GM12873 (cell line): ENCODE results near the gene GNA12.

Experiments
- CTCF ChIP-seq: IDR thresholded peaks from 2 replicates; pipeline ENCODE4 v1.5.1; 2012; ENCODE audit warnings: low read depth, mild to moderate bottlenecking, moderate library complexity, low read length, control low read depth; ENCODE audit not compliant: insufficient read depth; ENCODE audit errors: missing control alignments

The GNA12 gene

DNA sequence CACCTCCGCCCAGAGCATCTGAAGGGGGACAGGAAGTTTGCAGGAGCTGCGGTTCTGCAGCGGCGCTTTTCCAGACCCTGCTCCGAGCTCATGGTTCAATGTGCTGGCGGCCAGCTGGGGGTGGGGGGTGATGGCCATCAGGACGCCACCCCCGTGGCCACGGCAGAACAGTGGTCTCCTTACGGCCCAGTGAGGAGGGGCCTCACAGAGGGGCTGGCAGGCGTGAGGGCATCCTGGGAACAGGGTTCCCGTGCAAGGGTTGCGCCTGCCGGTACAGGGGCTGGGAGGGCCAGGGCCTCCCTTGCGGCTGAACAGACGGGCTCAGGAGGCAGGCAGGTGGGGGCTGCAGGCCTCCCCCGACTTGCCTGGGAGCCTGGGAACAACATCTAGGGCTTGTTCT lies 39.0 kb upstream of the GNA12 start:
- TF ChIP-seq CTCF, result no peak

DNA sequence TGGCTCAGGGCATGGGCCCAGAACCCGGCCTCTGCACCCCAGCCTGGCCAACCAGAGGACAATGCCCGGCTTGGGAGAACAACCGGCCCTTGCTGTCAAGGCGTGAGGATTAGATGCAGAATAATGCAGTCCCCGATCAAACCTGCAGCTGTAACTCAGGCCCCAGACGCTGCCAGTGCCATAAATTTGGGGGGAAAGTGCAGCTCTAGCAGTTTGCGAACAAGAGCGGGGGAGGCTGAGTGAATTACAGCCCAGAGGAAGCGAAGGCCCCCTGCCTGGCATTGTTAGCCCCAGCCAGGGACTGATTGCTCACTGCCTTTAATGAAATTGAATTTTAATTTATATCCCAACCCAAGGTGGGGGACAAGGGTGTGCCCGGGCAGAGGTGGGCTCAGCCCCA lies 38.0 kb upstream of the GNA12 start:
- TF ChIP-seq CTCF, result no peak

DNA sequence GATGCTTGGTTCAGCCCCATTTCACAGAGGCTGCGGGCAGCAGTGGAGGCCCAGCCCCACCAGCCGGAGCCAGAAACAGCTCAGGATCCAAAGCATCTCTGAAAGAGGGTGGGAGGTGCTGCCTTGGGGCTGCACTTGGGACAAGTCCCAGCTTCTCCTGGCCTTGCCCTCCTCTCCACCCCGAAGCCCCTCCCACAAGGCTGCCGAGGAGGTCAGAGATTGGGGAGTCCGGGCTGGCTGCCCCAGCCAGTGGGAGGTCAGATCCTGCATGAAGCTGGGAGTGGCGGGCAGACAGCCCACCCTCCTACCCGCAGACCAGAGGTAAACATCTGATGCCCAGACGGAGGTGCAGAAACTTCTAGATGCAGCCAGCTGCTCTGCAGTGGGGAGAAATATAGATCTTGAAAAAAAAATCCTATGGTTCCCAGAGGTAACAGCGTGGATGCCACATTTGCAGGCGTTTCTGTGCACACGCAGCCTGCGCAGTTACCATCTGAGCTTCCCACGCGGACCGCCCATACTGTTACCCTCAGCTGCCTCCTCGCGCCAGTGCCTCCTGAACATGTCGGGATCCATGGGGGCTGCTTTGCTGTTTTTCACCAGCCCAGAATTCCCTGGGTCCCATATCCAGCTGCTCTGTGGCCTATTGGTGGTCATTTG lies 36.9 kb upstream of the GNA12 start:
- TF ChIP-seq CTCF, result no peak

DNA sequence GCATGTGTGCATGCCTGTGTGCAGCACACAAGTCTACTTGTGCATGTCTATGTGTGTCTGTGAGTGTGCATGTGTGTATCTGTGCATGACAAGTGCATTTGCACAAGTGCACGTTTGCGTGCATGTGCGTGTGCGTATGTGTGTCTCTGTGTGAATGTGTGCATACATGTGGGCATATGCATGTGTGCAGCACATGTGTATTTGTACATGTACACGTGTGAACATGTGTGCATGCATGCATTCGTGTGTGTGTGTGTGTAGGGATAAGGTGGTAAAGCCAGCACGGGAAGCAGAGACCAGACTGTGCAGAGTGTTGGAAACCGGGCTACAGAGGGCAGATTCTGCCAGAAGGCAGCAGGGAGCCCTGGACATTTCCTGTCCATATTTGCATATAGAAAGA lies 35.9 kb upstream of the GNA12 start:
- TF ChIP-seq CTCF, result no peak

DNA sequence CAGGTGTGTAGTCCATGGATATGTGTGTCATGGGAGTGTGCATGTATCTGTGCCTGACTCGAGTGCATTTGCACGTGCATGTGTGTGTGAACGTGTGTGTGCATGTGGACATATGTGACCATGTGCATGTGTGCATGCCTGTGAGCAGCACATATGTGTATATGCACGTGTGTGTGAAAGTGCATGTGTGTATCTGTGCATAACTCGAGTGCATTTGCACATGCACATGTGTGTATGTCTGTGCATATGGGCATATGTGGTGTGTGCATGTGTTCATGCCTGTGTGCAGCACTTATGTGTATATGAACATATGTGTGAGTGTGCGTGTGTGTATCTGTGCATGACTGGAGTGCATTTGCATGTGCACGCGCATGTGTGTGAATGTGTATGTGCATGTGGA lies 35.2 kb upstream of the GNA12 start:
- no peak for TF ChIP-seq CTCF

GRCh38 chr7:2878306-2878705 lies 34.2 kb upstream of the GNA12 start:
- no peak for TF ChIP-seq CTCF

GRCh38 chr7:2876031-2876731 lies 32.1 kb upstream of the GNA12 start:
- no peak for TF ChIP-seq CTCF
